ENCODE results near the gene GALNT3. TPM values are rescaled to one million over a fixed set of nuclear protein-coding genes. Genes with fewer than 3 reads are reported as not detected.

Gene GALNT3
- total RNA-seq, 1 donor from 2014 or later: 4.2 TPM

GRCh38 chr2:165778187-165778556 is 15.9 kb downstream of the GALNT3 start:
- H3K27me3 Mint-ChIP-seq (ENCODE audit: low read depth): no peaks in the 10 kb centered on the region
- DNase-seq (ENCODE audit: low spot score): no peak
- no peak overlapping the region for H3K4me3 Mint-ChIP-seq (ENCODE audit: unreplicated experiment)
- no peak overlapping the region for H3K27ac Mint-ChIP-seq (ENCODE audit: unreplicated experiment)
- peaks cover 7% of the 10 kb centered on the region for H3K9me3 Mint-ChIP-seq (ENCODE audit: low read depth)
- H3K36me3 Mint-ChIP-seq (ENCODE audit: low read depth): peaks cover 3% of the 10 kb centered on the region
- peaks cover 4% of the 10 kb centered on the region for H3K4me1 Mint-ChIP-seq (ENCODE audit: low read depth)
- TF ChIP-seq CTCF (IDR thresholded peaks at IDR 0.05): no peak

GRCh38 chr2:165777522-165778186 is 16.4 kb downstream of the GALNT3 start:
- no peak for DNase-seq (ENCODE audit: low spot score)
- no peak for TF ChIP-seq CTCF (IDR thresholded peaks at IDR 0.05)
- Mint-ChIP-seq H3K27ac (ENCODE audit: unreplicated experiment) (no peak overlapping the region), H3K4me1 (ENCODE audit: low read depth) (peaks cover 4% of the 10 kb centered on the region), H3K4me3 (ENCODE audit: unreplicated experiment) (no peak overlapping the region), H3K27me3 (ENCODE audit: low read depth) (no peaks in the 10 kb centered on the region), H3K36me3 (ENCODE audit: low read depth) (peaks cover 3% of the 10 kb centered on the region), H3K9me3 (ENCODE audit: low read depth) (peaks cover 7% of the 10 kb centered on the region)

- H3K4me3 Mint-ChIP-seq (ENCODE audit: unreplicated experiment): no peak overlapping the region
- no peaks in the 10 kb centered on the region for H3K27me3 Mint-ChIP-seq (ENCODE audit: low read depth)
- H3K36me3 Mint-ChIP-seq (ENCODE audit: low read depth): peaks cover 3% of the 10 kb centered on the region
- no peak overlapping the region for H3K27ac Mint-ChIP-seq (ENCODE audit: unreplicated experiment)
- H3K9me3 Mint-ChIP-seq (ENCODE audit: low read depth): peaks cover 7% of the 10 kb centered on the region
- DNase-seq (ENCODE audit: low spot score): no peak
- peaks cover 4% of the 10 kb centered on the region for H3K4me1 Mint-ChIP-seq (ENCODE audit: low read depth)
- no peak for TF ChIP-seq CTCF (IDR thresholded peaks at IDR 0.05)
Observed at GRCh38 chr2:165776796-165777195, 17.3 kb downstream of the GALNT3 start.

- no peaks in the 10 kb centered on the region for H3K27me3 Mint-ChIP-seq (ENCODE audit: low read depth)
- H3K4me3 Mint-ChIP-seq (ENCODE audit: unreplicated experiment): no peak overlapping the region
- H3K36me3 Mint-ChIP-seq (ENCODE audit: low read depth): peaks cover 3% of the 10 kb centered on the region
- DNase-seq (ENCODE audit: low spot score): no peak
- TF ChIP-seq CTCF (IDR thresholded peaks at IDR 0.05): no peak
- H3K27ac Mint-ChIP-seq (ENCODE audit: unreplicated experiment): no peak overlapping the region
- H3K4me1 Mint-ChIP-seq (ENCODE audit: low read depth): peaks cover 4% of the 10 kb centered on the region
- H3K9me3 Mint-ChIP-seq (ENCODE audit: low read depth): peaks cover 7% of the 10 kb centered on the region
Observed at GRCh38 chr2:165776013-165776412, 18.0 kb downstream of the GALNT3 start.

GRCh38 chr2:165773684-165774083 is 20.4 kb downstream of the GALNT3 start:
- H3K27me3 Mint-ChIP-seq (ENCODE audit: low read depth): no peaks in the 10 kb centered on the region
- peaks cover 4% of the 10 kb centered on the region for H3K4me1 Mint-ChIP-seq (ENCODE audit: low read depth)
- H3K9me3 Mint-ChIP-seq (ENCODE audit: low read depth): no peaks in the 10 kb centered on the region
- DNase-seq (ENCODE audit: low spot score): no peak
- H3K36me3 Mint-ChIP-seq (ENCODE audit: low read depth): peaks cover 3% of the 10 kb centered on the region
- H3K27ac Mint-ChIP-seq (ENCODE audit: unreplicated experiment): no peak overlapping the region
- TF ChIP-seq CTCF (IDR thresholded peaks at IDR 0.05): no peak
- no peak overlapping the region for H3K4me3 Mint-ChIP-seq (ENCODE audit: unreplicated experiment)

Data from chondrocyte (in vitro differentiated cells).